Duodenal mucosa (tissue), 2 donors: ENCODE measurements around the gene SERPINA10.

ENCODE experiments used
- H3K27ac ChIP-seq: one replicate; pipeline ENCODE4 v1.7.0; 2013; ENCODE audit warnings: low read depth, low read length
- H3K27me3 ChIP-seq, 2 donors: one replicate each; pipeline ENCODE4 v1.7.0; 2013; ENCODE audit warnings: low read length in 2 of 2, control low read depth in 1 of 2; ENCODE audit not compliant: insufficient read depth in 2 of 2, control insufficient read depth in 1 of 2
- H3K36me3 ChIP-seq, 2 donors: one replicate each; pipeline ENCODE4 v1.7.0; 2013; ENCODE audit warnings: low read length in 2 of 2, control low read depth in 1 of 2; ENCODE audit not compliant: insufficient read depth in 2 of 2, control insufficient read depth in 1 of 2
- H3K4me1 ChIP-seq, 2 donors: one replicate each; pipeline ENCODE4 v1.7.0; 2013; ENCODE audit warnings: low read length in 2 of 2, control low read depth in 1 of 2; ENCODE audit not compliant: insufficient read depth in 2 of 2, control insufficient read depth in 1 of 2
- H3K4me3 ChIP-seq, 2 donors: one replicate each; pipeline ENCODE4 v1.7.0; 2013; ENCODE audit warnings: low read length in 2 of 2, low read depth in 1 of 2
- H3K9ac ChIP-seq, 2 donors: one replicate each; pipeline ENCODE4 v1.7.0; 2013; ENCODE audit warnings: low read length in 2 of 2, low read depth in 1 of 2
- H3K9me3 ChIP-seq, 2 donors: one replicate each; pipeline ENCODE4 v1.7.0; 2013; ENCODE audit warnings: low read length in 2 of 2, control low read depth in 1 of 2; ENCODE audit not compliant: control insufficient read depth in 1 of 2

The SERPINA10 gene

DNA sequence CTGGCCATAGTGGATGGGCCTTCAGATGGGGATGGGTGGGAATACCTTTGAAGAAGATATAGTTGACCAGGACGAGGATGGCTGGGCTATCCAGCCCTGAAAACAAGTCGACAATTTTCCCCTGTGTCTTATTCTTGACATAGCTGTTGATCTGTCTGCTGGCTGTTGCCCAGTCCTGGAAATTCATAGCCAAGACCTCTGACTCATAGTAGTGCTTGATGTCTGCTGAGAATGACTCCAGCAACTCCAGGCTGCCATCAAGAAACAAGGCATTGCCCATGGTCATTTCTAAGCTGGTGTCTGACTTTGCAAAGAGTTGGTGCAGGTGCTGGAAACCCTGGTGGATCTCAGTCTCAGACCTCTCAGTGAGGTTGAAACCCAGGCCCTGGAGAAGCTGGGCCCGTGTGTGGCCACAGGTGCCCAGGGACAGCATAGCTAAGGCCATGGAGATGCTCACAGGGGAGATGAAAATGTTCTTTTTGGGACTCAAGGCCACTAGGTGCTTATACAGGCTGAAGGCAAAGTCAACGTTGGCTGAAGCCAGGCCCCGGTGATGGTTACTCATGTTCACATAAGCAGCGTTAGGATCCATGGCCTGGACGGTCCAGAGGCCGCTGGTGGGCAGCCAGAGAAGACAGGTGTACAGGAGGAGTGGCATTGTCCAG lies 21.1 kb upstream of the SERPINA10 start:
- Histone ChIP-seq H3K4me1 (no peaks in the 10 kb centered on the region), H3K27me3 (no peaks in the 10 kb centered on the region), H3K4me3 (no peak overlapping the region), H3K27ac (no peak overlapping the region), H3K36me3 (no peaks in the 10 kb centered on the region), H3K9ac (no peak overlapping the region), H3K9me3 (no peaks in the 10 kb centered on the region)

GRCh38 chr14:94312481-94313246 lies 19.6 kb upstream of the SERPINA10 start:
- no peaks in the 10 kb centered on the region for H3K4me1 ChIP-seq

DNA sequence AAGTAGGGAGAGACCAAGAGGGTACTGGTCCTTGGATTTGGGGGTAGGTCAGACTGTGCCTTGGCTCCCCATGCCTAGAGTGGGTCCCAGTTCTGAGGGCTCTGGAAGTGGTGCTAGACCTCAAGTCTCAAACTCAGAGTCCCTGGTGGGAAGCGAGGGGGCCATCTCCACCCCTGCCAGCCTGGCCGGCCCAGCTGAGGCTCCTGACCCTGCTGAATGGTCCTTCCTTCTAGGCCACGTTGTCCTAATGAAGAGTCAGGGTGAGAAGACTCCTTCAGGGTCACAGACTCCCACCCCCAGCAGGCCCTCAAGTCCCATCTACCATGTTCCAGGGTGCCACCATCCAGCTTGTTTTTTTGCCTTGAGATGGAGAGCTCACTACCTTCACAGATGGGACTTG lies 17.2 kb upstream of the SERPINA10 start:
- Histone ChIP-seq H3K4me3 (no peak overlapping the region), H3K9ac (no peak overlapping the region), H3K27me3 (no peaks in the 10 kb centered on the region), H3K36me3 (no peaks in the 10 kb centered on the region), H3K9me3 (peaks cover 0 to 5% of the 10 kb centered on the region in 2 donors), H3K27ac (no peak overlapping the region), H3K4me1 (no peaks in the 10 kb centered on the region)

More at GRCh38 chr14:94312481-94313246, 19.6 kb upstream of the SERPINA10 start:
- H3K36me3 ChIP-seq: no peaks in the 10 kb centered on the region
- no peak overlapping the region for H3K27ac ChIP-seq
- no peaks in the 10 kb centered on the region for H3K9me3 ChIP-seq
- no peaks in the 10 kb centered on the region for H3K27me3 ChIP-seq
- H3K4me3 ChIP-seq: no peak overlapping the region
- no peak overlapping the region for H3K9ac ChIP-seq

DNA sequence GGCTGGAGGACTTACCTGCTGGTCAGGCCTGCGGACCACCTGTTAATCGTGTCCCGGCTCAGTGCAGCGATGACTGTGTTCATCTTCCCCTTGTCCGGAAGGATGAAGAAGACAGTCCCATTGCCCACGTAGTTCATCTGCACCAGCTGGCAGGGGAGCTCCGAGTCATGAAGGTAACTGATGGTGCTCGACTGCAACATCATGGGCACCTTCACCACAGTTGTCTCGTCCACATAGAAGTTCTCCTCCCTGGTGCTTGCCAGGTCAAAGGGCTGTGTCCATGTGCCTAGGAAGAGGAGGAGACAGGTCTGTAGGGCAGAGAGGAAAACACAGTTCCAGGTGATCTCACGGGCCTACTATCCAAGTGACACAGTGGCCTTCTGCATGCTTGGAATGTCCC lies 16.7 kb upstream of the SERPINA10 start:
- H3K4me1 ChIP-seq: no peaks in the 10 kb centered on the region
- H3K9ac ChIP-seq: no peak overlapping the region
- no peak overlapping the region for H3K27ac ChIP-seq
- H3K9me3 ChIP-seq: peaks cover 0 to 5% of the 10 kb centered on the region in 2 donors
- no peaks in the 10 kb centered on the region for H3K27me3 ChIP-seq
- H3K36me3 ChIP-seq: no peaks in the 10 kb centered on the region
- no peak overlapping the region for H3K4me3 ChIP-seq

DNA sequence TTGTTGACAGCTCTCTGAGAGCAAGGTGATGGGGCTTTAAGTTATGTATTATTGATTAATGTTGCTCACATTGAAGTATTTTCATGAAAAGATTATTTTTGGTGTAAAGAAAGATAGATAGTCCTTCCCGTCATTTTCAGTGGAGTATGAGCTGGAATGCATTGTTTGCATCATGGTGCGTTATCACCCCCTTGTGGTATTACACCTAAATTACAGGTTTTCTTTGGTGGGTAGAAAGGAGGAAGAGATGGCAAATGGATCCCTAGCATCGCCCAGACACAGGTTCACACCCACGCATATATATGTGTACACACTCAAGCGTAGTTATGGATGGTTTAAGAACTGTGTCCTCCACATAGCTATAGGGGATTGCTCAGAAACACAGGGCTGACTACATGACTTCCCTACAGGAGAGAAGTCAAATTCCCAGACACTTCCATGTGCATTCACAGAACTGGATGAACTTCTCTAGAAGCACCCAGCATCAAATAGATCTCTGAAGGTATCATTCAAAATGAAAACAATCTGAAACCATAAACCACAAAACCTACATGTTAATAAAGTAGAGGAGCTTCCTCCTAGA lies 14.4 kb upstream of the SERPINA10 start:
- Histone ChIP-seq H3K4me1 (no peaks in the 10 kb centered on the region), H3K27me3 (no peaks in the 10 kb centered on the region), H3K4me3 (no peak overlapping the region), H3K36me3 (no peaks in the 10 kb centered on the region), H3K9me3 (peaks cover 0 to 5% of the 10 kb centered on the region in 2 donors), H3K9ac (no peak overlapping the region), H3K27ac (no peak overlapping the region)

DNA sequence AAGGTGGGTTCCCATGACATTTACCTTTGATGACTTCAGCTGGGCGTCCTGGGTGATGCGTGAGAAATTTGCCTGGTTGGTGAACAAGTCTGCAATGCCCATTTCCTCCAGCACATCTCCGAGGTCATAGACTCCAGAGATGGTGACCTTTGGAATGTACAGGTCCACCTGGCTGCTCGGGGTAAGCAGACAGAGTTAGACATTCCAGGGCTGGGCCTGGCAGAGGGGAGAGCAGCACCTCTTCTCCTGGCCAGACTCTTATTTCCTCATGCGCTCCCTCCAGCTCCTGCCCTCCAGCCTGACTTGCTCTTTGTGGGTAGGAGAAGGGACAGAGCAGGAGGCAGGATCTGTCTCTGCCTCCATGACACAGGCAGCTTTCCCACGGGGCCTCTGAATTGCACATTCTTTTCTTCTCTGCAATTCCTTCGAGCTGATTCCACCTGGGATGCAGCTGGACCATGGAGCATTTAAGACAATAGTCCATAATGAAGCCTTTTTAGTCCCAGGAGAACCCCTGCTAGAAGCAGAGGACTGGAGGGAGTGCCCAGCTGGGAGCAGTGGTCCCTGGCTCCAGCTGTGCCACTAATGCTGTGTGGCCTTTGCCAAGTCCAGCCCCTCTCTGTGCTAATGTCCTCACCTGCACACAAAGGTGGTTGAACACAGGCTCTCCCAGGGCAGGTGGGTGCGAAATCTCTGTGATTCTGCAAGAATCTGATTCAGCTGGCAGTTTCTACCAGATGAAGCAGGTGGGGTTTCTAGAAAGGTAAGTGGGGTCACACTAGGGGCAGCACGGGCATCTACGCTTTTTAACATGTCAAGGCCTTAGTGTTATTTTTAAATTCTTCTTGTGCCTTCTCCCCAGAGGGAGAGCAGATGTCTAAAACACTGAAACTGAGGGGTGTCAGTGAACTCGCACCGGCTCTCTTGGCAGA lies 13.2 kb upstream of the SERPINA10 start:
- Histone ChIP-seq H3K27ac (no peak overlapping the region), H3K36me3 (no peaks in the 10 kb centered on the region), H3K27me3 (no peaks in the 10 kb centered on the region), H3K4me3 (no peak overlapping the region), H3K9ac (no peak overlapping the region), H3K4me1 (no peaks in the 10 kb centered on the region), H3K9me3 (peaks cover 0 to 5% of the 10 kb centered on the region in 2 donors)

DNA sequence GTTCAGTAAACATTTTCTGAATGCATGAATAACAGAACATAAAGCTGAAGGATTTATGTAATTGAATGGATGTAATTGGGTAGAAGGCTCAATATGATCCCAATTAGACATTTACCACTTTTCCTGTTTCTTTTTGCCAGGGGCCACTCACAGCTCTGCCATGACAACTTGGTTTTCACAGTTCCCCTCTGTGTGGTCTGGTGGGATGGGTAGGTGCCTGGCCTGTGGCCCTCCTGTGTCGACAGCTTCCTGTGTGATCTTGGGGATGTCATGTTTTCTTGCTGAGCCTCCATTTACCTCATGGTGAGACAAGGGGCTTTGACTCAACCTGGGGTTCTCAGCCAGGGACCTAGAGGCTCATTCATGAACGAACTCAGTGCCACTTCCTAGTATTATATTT lies 12.6 kb upstream of the SERPINA10 start:
- no peaks in the 10 kb centered on the region for H3K4me1 ChIP-seq
- H3K36me3 ChIP-seq: no peaks in the 10 kb centered on the region
- peaks cover 0 to 5% of the 10 kb centered on the region in 2 donors for H3K9me3 ChIP-seq
- H3K27me3 ChIP-seq: no peaks in the 10 kb centered on the region
- no peak overlapping the region for H3K27ac ChIP-seq
- no peak overlapping the region for H3K4me3 ChIP-seq
- H3K9ac ChIP-seq: no peak overlapping the region

GRCh38 chr14:94304243-94304642 lies 11.2 kb upstream of the SERPINA10 start:
- Histone ChIP-seq H3K9ac (no peak overlapping the region), H3K36me3 (no peaks in the 10 kb centered on the region)

DNA sequence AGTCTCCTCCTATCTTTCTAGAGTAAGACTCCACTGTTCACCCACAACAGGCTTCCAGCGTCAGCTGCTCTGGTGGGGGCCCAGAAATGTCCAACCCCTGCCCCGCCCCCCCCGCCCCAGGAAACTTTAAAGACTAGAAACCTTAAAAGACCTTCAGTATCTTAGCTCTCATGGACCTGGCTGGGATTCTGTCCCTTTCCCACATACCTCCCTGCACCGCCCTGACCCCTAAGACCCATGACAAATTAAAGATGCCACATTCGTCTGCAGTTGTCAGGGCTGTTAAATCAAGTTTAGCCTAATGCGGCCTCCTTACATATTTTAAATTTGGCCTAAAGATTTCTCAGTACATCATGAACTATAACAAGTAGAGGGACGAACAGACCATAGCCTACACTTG lies 10.0 kb upstream of the SERPINA10 start:
- Histone ChIP-seq H3K27ac (no peak overlapping the region), H3K9me3 (peaks cover 0 to 5% of the 10 kb centered on the region in 2 donors), H3K27me3 (no peaks in the 10 kb centered on the region), H3K9ac (no peak overlapping the region), H3K36me3 (no peaks in the 10 kb centered on the region), H3K4me1 (no peaks in the 10 kb centered on the region), H3K4me3 (no peak overlapping the region)

More at GRCh38 chr14:94304243-94304642, 11.2 kb upstream of the SERPINA10 start:
- Histone ChIP-seq H3K4me1 (no peaks in the 10 kb centered on the region), H3K4me3 (no peak overlapping the region), H3K27ac (no peak overlapping the region), H3K9me3 (peaks cover 0 to 5% of the 10 kb centered on the region in 2 donors), H3K27me3 (no peaks in the 10 kb centered on the region)
